NCI-H82 (cell line): ENCODE measurements around the gene LAMC3.

ENCODE experiments used
- DNase-seq: peaks from one replicate; lab custom pipeline; 2025; lab: John Stamatoyannopoulos, UW

Gene LAMC3

DNA sequence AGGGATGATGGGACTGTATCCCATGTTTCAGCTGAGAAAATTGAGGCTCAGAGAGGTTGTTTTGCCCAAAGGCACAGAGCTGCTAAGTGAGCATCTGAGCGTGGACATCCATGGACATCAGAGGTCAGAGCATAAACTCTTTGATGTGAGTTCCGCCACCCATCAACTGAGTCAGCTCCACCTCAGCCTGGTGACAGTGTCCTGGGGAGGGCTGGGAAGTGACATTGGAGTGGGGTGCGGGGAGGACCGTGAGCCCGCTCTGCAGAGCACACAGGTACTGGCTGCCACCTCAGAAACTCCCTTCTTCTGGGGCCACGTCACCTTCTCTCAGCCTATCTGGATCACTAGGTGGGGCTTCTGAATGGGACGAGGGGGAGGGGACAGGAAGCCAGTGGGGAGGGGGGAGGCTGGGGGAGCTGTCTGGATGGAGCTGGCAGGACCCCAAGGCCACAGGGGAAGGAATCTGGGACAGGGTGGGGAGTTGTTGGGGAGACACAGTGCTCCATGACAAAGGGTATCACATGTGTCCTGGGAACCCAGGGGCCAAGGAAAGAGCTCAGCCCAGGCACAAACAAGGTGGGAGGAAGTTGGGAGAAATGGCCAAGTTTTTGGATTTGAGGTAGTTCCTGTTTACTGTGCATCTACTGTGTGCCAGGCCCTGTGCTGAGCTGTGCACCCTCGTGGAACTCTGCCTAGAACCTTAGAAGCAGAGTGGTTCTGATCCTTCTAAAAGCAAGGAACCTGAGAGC, 2.5 kb downstream of the LAMC3 start:
- no peak for DNase-seq

DNA sequence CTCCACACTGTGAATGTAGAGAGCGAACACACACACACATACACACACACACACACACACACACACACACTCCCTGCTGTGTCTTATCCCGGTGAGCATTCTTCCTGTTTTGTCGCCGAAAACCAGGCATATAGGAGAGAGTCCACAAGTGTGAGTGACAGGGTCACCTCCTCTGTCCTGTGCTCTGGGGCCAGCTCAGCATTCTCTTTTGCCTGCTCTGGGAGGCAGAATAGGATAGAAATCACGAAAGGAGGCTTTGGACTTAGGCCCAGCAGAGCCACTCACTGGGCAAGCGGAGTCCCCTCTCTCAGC, 3.0 kb downstream of the LAMC3 start:
- DNase-seq = no peak

DNA sequence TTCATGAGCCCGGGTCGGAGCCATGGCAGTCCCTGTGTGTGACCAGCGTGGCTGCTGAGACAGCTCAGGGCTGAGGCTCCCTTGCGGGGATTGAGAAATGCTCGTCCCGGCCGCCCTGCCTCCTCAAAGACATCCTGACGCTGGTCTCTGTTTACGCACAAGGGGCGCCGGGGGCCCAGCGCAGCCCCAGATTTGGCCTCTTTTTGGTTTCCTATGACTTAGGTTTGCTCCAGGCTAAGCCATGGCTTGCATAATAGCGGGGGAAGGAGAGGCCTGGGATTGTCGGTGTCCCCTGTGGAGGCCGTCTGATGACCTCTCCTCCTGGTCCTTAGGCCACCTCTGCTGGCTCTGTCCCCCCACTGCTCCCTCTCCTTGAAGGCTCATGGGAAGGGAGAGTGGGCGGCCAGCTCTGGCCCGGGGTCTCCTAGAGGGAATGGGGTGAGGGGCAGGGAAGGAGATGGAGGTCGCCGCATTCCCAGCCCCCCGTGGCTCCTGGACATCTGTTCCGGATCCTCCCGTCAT, 3.5 kb downstream of the LAMC3 start:
- DNase-seq = no peak

DNA sequence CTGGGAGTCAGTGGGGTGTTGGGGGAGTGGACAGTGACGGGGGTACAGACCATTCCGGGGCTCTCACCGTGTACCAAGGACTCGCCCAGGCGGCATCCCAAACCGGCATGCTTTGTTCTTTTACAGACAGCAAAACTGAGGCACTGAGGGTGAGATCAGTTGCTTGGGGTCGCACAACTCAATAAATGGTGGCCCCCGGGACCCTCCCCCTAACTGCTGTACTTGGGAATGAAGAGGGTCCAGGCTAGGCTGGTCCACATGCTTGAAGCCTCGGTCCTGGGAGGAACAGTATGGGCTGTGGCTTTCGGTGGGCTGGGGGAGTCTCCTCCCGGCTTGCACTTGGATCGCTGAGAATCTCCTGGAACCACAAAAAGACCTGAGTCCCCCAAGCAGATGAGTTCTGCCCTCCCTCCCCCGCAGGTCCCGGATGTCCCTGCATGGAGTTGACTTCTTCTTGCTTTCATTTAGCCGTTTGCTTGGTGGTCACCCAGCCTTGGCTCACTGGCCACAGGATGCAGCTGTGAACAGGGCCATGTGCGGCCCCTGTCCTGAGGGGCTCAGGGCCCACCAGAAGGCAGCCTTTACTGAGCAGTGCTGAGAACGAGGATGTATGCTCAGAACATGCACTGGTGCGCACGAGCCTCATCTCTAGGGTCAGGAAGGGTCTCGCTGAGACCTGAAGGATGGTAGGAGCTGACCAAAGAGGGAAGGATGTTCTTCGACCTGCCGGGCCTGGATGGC, 4.2 kb downstream of the LAMC3 start:
- DNase-seq = no peak

DNA sequence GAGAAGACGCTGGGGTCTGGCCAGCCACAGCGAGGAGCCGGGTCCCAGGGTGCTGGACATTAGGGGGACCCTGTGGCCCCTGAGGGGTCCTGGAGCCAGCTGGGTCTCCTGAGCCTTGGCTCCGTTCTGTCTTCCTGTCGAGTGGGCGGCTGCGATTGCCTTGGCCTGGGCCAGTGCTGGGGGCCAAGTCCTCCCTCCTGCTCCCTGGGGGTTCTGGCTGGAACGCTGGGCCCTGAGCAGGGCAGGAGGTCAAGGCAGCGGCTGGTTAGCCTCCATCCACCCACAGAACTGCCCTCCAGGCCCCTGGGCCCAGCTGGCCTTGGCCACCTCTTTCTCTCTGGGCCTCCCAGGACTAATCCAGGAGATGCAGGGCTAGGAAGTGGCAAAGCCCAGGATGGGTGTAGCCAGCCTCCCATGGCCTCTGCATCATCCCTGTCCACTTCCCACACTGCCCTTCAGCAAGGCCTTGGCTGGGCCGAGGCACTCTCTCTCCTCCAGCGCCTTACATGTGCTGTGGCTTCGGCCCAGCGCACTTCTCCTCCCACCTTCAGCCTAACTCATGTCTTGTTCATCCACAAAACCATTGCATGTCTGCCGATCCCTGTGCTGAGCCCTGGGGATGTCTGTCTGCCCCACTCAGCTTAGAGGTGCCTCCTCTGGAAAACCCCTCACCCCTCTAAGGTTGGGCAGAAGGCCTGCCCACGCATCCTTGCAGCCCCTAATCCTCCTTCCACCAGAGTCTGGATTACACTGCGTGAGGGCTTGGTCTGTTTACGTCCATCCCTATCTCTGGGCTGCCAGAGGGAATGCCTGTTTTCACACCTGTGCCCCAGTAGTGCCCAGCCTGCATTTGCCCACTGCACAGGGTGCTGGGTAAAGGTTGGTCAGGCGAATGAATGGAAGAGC, 5.0 kb downstream of the LAMC3 start:
- no peak for DNase-seq

DNA sequence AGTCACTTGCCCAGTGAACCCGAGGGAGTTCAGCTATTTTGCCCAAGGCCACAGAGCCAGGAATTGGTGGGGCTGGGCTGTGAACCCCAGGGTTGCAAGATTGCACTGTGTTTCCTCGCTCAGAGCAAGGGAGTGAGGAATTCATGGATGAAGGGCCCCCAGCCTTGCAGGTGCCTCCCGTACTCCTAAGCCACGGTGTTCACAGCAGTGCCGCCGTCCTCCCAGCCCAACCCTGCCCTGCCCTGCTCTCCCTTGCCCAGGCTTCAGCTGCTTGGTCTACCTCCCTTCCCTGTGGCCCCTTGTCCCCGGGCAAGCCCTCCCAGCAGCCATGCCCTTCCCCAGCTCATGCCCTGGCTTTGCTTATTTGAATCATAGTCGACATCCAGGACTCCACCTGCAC, 6.1 kb downstream of the LAMC3 start:
- DNase-seq = no peak

DNA sequence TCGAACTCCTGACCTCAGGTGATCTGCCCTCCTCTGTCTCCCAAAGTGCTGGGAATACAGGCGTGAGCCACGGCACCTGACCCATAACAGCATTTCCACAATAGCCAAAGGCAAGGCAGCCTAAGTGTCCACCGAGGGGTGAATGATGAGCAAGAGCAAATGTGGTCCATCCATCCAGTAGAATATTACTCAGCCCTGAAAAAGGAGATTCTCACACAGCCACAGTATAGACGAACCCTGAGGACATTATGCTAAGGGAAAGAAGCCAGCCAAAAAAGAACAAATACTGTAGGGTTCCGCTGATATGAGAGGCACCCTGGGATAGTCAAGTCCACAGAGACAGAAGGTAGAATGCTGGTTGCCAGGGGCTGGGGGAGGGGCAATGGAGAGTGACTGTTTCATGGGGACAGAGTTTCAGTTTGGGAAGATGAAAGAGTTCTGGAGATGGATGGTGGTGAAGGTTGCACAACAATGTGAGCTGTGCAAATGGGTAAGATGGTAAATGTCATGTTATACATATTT, 7.0 kb downstream of the LAMC3 start:
- no peak for DNase-seq

DNA sequence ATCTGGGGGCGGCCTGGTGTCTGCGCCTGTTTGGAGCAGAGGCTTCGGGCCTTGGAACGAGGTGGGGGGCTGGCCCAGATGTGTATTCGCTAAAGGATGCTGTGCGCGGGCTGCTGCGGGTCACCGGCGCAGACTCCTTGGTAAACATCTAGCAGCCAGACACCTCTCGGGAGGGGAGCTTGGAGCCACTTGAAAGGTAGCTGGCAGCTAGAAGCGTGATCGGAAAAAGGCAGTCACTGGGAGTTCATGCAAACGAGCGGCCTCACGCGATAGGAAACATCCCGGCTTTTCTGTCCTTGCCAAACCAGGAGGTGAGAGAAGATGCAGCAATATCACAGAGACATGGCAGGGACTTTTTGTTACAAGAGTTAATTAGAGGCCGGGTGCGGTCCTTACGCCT, 8.1 kb downstream of the LAMC3 start:
- no peak for DNase-seq

DNA sequence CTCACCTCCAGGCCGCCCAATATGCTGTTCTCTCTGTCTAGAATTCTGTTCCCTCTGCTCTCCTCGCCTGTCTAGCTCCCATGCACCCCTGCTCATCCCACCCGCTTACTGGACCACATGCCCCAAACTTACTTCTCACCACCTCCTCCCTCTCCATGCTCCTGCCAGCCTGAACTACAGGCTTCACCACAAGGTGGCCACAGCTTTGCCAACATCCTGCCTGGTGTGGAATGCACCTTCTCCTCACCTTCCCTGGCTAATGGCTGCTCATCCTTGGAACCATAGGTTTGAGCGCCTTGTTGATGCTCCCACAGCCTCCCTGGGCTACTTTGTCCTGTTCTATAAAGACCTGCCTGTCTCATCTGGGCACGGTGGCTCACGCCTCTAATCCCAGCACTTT, 9.6 kb downstream of the LAMC3 start:
- DNase-seq = no peak

DNA sequence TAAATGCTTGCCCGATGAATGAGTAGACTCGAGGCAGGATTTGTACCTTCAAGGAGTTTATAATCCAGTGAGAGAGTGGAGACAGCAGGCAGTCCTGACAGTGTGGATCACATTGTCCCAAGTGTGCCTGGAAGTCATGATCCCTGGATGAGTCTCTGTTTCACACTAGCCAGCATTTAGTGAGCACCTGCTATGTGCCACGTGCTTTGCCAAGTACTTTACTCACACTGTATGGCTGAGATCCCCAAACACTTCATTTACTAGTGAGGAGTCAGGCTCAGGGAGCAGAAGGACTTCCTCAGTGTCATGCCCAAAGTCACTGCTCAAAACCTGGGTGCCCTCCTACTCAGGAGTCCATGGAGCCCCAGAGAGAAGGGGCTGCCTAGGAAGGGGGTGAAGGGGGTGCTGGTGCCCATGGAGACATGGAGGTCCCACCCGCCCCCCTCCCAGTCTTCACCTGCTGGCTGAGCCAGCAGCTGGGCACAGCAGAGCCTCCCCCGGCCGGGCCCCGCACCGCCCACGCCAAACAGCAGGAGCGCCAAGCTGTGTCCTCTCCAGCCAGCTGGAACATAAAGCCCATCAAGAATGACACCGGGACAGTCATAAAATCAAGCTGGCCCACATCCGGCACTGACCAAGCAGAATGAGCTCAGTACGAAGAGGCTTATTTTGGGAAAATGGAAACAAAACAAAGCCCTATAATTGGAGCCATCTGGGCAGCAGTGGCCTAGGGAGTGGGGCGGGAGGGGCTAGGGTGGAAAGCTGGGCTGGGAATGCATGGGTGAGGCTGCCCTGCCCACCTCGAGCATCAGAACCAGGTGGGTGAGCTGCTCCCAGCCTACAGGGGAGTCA, 10.6 kb downstream of the LAMC3 start:
- no peak for DNase-seq

DNA sequence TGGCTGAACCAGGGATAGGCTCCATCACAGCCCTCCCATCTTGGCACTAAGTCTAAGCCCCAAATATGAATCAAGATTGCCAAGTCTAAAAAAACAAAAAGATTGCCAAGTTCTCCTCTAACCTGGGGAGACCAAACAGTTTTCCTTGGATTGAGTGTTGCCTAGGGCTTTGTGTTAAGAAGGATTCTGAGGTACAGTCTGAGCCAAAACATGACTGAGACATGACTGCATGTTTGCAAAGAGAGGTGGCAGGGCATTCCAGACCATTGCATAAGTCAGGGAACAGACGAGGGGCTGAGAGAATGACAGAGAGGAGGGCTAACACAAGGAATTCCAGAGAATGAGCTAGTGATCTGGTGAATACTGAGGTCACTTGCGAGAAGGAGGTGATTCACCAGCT, 11.4 kb downstream of the LAMC3 start:
- DNase-seq = no peak

DNA sequence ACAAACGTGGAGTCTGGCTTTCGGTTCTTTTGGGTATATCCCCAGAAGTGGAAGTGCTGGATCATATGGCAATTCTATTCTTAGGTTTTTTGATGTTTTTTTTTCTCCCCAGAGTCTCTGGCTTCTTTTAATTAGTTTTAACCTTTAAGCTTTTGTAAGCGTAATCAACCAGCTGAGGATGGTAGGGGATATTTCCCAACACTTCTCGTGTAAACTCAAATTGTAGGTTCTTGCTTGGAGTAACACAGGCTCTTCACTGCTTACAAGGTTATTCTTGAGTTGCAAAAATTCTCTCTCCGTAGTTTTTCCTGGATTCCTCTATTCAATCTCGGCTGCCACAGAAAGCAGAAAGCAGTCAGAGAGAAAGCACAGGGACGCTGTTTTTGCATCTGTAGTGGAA, 11.9 kb downstream of the LAMC3 start:
- DNase-seq = no peak

DNA sequence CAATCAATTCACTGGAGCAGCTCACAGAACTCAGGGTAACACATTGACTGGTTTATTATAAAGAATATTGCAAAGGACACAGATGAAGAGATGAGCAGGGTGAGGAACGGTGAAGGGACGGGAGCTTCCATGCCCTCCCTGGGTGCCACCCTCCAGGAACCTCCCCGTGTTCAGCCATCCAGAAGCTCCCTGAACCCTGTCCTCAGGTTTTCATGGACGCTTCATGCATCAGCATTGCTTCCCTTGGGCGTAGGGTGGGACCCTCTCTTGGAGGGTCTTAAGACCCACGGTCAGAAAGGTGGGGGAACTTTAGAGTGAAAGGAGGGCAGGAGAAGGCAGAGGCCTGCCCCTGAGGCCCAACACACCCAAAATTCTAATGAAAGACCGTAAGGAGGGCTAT, 12.8 kb downstream of the LAMC3 start:
- no peak for DNase-seq

DNA sequence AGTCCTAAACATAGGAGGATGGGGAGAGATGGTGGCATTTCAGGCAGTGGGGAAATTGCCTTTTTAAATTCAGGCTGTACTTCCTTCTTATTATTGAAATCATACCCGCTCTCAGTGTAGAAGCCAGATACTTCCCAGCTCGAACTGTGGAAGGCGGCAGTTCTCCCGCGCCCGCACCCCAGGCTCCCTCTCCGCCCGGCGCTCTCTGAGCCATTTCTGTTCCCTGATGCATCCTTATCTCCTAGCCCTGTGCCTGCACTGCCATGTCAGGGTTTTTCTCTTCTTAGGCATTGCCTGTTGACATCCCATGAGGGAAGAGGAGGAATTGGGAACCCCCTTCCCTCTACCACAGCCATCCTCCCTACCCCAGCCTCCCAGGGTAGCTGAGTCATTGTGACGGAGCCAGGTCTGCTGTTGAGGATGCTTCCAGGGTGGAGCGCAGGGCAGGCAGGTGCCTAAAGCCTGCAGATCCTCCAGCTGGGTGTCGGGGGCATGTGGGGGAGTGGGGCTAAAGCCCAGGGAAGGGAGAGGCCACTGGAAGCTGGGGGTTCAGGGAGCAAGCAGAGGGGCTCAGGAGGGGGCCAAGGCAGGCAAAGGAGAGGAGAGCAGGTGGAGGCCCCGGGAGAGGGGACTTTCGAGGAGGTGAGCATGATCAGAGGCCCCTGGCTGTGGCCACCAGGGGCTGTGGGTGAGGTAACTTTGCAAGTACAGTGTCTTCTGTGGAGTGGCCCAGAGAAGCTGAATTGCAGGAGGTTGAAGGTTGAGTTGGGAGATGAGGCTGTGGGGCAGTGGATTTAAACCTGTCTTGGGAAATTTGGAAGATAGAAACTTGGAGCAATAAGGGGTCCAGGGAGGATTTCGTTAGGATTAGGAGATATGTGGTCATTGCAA, 16.2 kb downstream of the LAMC3 start:
- no peak for DNase-seq

DNA sequence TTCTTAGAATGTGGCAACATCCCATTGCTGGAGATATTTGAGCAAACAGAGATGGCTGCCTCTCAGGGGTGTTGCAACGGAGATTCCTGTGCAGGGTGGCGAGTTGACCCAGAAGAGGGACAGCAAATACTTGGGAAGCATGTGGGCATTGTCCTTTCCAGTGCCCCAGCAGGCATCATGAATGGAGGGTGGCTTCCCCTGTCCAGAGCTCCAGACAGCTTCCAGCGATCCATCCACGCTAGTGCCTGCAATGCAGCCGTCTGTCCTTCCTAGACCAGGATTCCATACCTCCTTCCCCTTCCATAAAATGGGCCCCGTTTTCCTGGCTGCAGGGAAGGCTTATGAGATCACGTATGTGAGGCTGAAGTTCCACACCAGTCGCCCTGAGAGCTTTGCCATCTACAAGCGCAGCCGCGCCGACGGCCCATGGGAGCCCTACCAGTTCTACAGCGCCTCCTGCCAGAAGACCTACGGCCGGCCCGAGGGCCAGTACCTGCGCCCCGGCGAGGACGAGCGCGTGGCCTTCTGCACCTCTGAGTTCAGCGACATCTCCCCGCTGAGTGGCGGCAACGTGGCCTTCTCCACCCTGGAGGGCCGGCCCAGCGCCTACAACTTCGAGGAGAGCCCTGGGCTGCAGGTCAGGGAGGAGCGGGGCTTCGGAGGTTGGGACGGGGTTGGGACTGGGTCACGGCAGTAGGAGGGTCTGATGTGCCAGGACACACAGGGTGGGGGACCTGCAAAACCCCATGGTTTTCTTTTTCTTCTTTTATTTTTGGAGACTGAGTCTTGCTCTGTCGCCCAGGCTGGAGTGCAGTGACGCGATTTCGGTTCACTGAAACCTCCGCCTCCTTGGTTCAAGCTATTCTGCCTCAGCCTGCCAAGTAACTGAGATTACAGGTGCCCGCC, 17.2 kb downstream of the LAMC3 start:
- no peak for DNase-seq

DNA sequence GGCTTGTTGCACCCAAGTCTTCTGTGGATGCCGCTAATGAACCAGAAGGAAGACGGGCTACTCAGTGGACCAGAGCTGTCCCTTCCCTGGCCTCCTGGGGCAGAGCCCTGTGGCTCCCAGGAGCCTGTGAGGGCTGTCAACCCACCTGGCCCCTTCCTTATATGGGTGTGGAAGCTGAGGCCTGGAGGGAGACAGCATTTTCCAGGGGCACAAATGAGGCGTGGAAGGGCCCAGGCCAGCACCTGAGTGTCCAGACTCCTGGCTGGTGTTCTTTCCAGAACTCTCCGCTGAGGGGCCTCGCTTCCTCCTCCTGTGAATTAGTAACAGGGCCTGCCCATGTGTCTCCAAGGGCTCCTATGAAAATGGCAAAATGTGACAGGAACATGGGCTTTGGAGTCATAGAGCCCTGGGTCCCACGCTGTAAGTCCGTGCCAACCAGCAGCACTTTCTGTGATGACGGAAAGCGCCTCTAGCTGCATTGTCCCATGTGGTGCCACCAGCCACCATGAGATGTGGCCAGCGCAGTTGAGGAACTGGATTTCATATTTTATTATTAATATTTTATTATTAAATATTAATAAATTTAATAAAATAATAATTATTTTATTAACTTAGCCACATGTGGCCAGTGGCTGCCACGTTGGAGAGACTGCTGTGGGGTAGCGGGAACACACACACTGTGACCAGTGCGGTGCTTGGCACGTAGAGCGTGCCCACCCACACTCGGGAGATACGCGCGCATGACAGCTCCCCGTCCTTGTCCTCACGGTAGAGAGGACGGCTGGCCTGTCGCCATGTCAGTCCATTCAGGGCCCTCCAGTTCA, 18.3 kb downstream of the LAMC3 start:
- no peak for DNase-seq

DNA sequence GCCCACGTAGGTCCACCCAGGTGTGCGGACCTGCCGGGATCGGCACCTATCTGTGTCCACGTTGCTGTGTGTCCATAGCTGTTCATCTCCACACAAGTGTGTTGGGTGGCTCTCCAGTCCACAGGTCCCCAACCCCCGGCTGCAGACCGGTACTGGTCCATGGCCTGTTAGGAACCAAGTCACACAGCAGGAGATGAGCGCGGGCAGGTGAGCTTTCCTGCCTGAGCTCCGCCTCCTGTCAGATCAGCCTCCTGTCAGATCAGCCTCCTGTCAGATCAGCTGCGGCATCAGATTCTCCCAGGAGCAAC, 18.9 kb downstream of the LAMC3 start:
- no peak for DNase-seq

DNA sequence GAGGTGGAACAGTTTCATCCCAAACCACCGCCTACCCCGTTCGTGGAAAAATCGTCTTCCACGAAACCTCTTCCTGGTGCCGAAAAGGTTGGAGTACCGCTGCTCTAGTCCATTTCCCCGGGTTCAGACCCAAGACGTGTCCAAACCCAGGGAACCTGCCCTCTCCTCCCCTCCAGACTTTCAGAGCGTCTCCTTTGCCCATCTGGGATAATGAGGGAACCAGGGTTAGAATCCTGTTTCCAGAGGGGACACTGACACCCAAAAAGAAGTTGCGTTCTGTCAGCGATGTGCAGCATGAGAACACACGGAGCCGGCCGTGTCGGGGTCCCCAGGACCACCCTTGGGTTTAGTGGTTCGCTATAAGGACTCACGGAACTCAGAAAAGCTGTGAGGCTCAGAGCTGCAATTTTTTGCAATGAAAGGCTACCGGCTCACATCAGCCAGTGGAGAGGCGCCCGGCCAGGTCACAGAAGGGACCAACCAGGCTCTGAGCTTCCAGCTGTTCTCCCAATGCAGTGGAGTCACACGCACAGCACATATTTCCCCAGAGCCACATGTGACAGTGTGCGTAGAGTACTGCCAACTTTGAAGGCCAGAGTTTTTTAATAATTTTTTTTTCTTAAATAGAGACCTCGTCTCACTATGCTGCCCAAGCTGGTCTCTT, 19.4 kb downstream of the LAMC3 start:
- no peak for DNase-seq
